Measurements from ENCODE around the gene CHST12.
"Not testable (repeated sequence)": the region's sequence is repeated elsewhere in the genome, so short reads cannot be mapped to it uniquely, and the experiment has no call there.

The CHST12 gene

DNA sequence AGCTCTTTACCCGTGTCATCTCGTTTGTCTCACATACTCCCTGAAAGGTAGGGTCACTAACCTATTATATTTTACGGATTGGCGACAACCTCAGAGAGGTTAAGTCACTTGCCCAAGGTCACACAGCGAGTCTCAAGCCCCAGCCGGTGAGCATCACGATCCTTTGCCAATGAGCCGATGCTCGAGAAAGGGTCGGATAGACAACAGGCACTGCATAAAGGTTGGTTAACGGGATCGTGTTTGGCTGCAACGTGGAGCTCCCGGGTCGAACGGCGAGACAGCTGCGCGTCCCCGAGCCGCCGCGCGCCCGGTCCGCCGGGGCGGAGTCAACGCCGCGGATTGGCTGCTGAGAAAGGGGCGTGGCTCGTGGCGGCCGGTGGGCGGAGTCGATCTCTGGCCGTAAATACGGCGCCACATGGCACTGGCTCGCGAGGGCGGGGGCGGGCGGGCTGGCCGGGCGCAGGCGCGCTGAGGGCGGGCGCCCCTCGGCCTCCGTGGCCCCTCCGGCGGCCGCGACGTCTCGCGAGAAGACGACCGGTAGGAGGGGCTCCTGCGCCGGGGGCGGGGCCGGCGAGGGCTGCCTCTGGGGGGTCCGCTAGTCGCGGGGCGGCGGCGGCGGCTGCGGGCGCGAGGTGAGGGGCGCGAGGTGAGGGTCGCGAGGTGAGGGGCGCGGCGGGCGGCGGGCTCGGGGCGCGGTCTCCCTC, at the start of gene CHST12:
Gene CHST12 (plus strand): TSS at position 598 of the 704 bp plus-strand sequence. CDS start 29,029 bp downstream, outside the sequence.
- peak; percentile 89 for DNase-seq (ENCODE audit: low read depth)

- DNase-seq (ENCODE audit: low read depth): peak; percentile 85
These were observed 49.5 kb upstream of the CHST12 start for GRCh38 chr7:2353936-2354185.

GRCh38 chr7:2354186-2354938, 49.0 kb upstream of the CHST12 start, which contains the start of gene EIF3B:
Gene EIF3B (plus strand): TSS chr7:2354827. CDS start chr7:2354922, 95 bp downstream.
- peak; percentile 82 for DNase-seq (ENCODE audit: low read depth)

GRCh38 chr7:2354939-2355704, 48.3 kb upstream of the CHST12 start:
- no peak for DNase-seq (ENCODE audit: low read depth)

GRCh38 chr7:2355705-2356008, 47.8 kb upstream of the CHST12 start:
- DNase-seq (ENCODE audit: low read depth): no peak

DNA sequence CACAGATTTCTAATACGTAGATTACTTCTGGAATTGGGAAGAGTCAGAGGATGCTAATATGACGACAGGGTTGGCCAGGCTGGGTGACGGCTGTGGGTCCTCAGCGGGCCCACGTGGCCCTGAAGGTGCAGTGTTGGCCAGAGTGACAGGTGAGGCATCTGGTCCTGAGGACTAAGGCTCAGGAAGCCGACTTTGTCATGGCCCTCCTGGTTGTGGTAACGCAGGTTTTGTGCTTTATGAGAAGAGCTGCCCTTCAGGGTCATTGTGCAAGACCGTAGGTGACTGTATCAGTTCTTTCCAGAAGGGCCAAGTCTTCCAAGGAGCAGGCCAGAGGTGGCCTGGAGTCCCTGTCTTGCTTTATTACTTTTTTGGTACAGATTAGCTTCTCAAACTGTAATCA, 46.2 kb upstream of the CHST12 start:
- DNase-seq (ENCODE audit: low read depth): no peak

- DNase-seq (ENCODE audit: low read depth): no peak
These were observed 45.8 kb upstream of the CHST12 start for GRCh38 chr7:2357571-2357970.

- no peak for DNase-seq (ENCODE audit: low read depth)
These were observed 44.4 kb upstream of the CHST12 start for GRCh38 chr7:2358968-2359527.

GRCh38 chr7:2359610-2360009, 43.8 kb upstream of the CHST12 start:
- no peak for DNase-seq (ENCODE audit: low read depth)

- no peak for DNase-seq (ENCODE audit: low read depth)
These were observed 42.6 kb upstream of the CHST12 start for GRCh38 chr7:2360796-2361195.

GRCh38 chr7:2362385-2363088, 40.9 kb upstream of the CHST12 start:
- no peak for DNase-seq (ENCODE audit: low read depth)

- no peak for DNase-seq (ENCODE audit: low read depth)
These were observed 34.3 kb upstream of the CHST12 start for GRCh38 chr7:2369139-2369538.

DNA sequence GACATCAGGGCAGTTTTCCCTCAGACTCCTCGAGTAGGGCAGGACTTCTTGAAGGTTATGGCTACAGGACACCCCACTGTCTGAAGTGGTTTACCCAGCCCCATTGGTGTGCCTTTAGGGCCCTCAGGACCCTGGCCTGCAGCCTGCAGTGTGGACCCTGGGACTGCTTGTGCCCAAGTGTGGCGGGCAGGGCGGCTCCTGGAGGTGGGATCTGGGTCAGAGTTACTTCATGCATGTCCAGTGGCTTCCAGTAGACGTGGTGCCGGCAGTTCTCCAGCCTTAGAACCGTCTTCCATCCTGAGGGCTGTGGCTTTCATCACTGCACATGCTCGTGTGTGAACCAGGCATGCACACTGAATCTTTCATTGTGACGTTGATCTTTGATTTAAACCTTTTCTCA, 32.1 kb upstream of the CHST12 start:
- no peak for DNase-seq (ENCODE audit: low read depth)

GRCh38 chr7:2372724-2373123, 30.7 kb upstream of the CHST12 start:
- DNase-seq (ENCODE audit: low read depth): no peak

DNA sequence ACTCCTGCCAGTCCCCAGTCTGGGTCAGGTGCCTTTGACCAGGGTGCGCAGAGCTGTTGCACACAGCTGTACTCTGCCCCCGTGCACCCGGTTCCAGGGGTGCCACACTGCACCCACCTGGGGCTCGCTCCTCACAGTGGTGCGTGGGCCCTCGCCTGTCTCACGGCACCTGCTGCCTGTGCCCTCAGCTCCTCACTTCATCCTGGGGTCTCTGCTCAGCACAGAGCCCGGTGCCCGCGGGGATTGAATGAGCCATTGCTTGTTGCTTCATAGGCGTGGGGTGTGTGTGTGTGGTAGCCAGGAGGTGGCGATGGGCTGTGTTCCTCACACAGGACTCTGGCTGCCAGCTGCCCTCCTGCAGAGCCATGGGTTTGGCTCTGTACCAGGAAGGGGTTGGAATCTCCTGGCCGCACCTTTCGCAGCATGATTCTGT, 30.3 kb upstream of the CHST12 start:
- no peak for DNase-seq (ENCODE audit: low read depth)

DNA sequence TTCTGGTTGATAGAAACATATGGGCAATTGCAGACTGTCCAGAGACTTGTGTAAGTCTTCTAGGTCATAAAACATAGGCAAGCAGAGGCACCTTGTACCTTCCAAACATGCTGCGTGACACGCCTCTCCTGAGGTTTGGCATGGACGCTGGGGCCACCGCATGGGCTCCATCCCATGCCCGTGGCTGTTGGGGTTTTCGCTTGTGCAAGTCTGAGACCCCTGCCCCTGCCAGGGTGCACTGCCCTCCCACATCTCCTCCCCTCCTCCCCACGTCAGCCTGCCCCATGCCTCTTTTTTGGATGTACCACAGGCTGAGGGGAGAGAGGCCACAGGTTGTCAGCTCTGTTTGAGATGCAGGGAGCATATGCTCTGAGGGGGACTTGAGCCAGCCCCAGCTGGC, 29.8 kb upstream of the CHST12 start:
- no peak for DNase-seq (ENCODE audit: low read depth)

- no peak for DNase-seq (ENCODE audit: low read depth)
These were observed 29.0 kb upstream of the CHST12 start for GRCh38 chr7:2374401-2374800.

DNA sequence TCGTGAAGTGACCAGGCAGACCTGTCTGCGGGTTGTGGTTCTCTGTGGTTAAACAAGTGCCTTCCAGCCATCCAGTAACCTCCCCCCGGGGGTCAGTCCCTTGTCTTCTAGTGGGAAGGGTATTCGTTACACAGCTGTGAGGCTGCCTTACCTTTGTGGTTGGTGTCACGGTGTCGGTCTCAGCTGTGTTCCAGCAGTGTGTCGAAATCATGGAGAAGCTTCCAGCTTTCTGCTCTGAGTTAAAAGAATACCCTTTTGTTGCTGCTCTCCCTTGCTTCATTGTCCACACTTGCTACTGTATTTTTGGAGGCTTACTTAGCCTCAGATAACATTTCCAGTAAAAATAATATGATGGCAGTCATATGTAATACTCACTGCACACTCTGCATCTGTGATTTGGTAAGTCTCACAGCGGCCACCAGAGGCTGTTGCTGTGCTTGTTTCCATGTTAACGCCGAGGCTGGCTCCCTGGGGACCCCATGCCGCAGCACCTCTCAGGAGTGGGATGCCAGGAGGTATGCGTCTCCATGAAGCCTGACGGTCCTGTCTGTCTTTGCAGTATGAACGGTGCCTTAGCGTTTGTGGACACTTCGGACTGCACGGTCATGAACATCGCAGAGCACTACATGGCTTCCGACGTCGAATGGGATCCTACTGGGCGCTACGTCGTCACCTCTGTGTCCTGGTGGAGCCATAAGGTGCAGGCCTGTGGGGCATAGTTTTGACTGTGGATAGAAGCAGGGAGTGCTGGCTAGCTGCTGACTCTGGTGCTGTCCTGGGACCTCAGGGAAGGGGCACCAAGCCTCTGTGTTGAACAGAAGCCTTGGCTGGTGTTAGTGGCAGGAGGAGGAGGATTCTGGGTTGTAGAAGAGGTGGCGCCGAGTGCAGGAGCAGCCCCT, 28.3 kb upstream of the CHST12 start:
- no peak for DNase-seq (ENCODE audit: low read depth)

- DNase-seq (ENCODE audit: low read depth): no peak
These were observed 26.9 kb upstream of the CHST12 start for GRCh38 chr7:2376351-2377154.

DNA sequence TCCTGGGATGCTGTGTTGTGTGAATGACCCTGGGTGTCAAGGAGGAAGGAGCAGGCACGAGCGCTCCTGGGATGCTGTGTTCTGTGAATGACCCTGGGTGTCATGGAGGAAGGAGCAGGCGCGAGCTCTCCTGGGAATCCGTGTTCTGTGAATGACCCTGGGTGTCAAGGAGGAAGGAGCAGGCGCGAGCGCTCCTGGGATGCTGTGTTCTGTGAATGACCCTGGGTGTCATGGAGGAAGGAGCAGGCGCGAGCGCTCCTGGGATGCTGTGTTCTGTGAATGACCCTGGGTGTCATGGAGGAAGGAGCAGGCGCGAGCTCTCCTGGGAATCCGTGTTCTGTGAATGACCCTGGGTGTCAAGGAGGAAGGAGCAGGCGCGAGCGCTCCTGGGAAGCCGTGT, 25.9 kb upstream of the CHST12 start:
- not testable (repeated sequence) for DNase-seq (ENCODE audit: low read depth)

All from stimulated activated CD8-positive, alpha-beta memory T cell treated with anti-CD3 and anti-CD28 coated beads, Interleukin-12 subunit alpha, Interleukin-12 subunit beta, amount 100 ng/mL, for 1 hour (primary cell).